ENCODE data around the gene KLF7.

GRCh38 chr2:207048416-207048815 lies 117.3 kb downstream of the KLF7 start:
- TF ChIP-seq CTCF (conservative IDR thresholded peaks at IDR 0.05; ENCODE audit: low read length) (no peak), EZH2phosphoT487 (IDR thresholded peaks at IDR 0.05; ENCODE audit: borderline replicate concordance, low read depth, low read length) (no peak)
